IMR-90 (cell line): ENCODE measurements around the gene SPECC1L. TPM values are rescaled to one million over a fixed set of nuclear protein-coding genes. Genes with fewer than 3 reads are reported as not detected.
A peak's percentile ranks its signal among the peaks of the same experiment; 100 is the strongest.

ENCODE experiments used
- ATAC-seq: fragments of 200-7000 bp; cut with Tn5 transposase; 2 replicates; pipeline ENCODE4 v1.9.1; 2020; ENCODE audit warnings: low read depth, mild to moderate bottlenecking, moderate library complexity
- BruUV-seq: library from RNA; stranded (reverse); fragments of 400-500 nt; replicated peaks from 2 replicates; lab custom pipeline; 2021; lab: Mats Ljungman, UMichigan
- CTCF ChIA-PET: fragments of 300-600 bp; formaldehyde crosslinking; extraction: SDS; loops from one replicate; lab custom pipeline; 2021; ENCODE audit warnings: antibody characterized with exemption; lab: Yijun Ruan, JAX
- POLR2A ChIA-PET: fragments of 300-600 bp; sonication (Branson Sonifier 250); formaldehyde crosslinking; loops from one replicate; lab custom pipeline; 2022; ENCODE audit warnings: antibody characterized with exemption; ENCODE audit not compliant: unreplicated experiment; lab: Charles Lee
- DNase-seq: peaks from one replicate; pipeline ENCODE4 v3.0.0; 2013
- H2AFZ ChIP-seq: replicated peaks from 2 replicates; pipeline ENCODE3; 2013; ENCODE audit warnings: low read length, mild to moderate bottlenecking; ENCODE audit not compliant: poor library complexity
- H2AK5ac ChIP-seq: 2 replicates; pipeline ENCODE4 v1.6.1; 2013; ENCODE audit warnings: low read depth, low read length, inconsistent platforms
- H2AK9ac ChIP-seq: replicated peaks from 2 replicates; pipeline ENCODE3; 2013; ENCODE audit warnings: mild to moderate bottlenecking, low read depth, low read length, moderate library complexity; ENCODE audit not compliant: poor library complexity
- H2BK120ac ChIP-seq: 2 replicates; pipeline ENCODE4 v1.6.1; 2013; ENCODE audit warnings: low read depth, low read length, inconsistent platforms
- H2BK15ac ChIP-seq: 3 replicates; pipeline ENCODE4 v1.6.1; 2013; ENCODE audit warnings: low read depth, low read length, inconsistent platforms
- H2BK20ac ChIP-seq: 2 replicates; pipeline ENCODE4 v1.6.1; 2013; ENCODE audit warnings: low read depth, mild to moderate bottlenecking, inconsistent platforms, low read length, moderate library complexity
- H2BK5ac ChIP-seq: 2 replicates; pipeline ENCODE4 v1.6.1; 2013; ENCODE audit warnings: mild to moderate bottlenecking, low read depth, low read length, inconsistent platforms; ENCODE audit not compliant: poor library complexity, severe bottlenecking
- H3K14ac ChIP-seq: replicated peaks from 2 replicates; pipeline ENCODE4 v1.6.1; 2013; ENCODE audit warnings: low read depth, low read length, inconsistent platforms
- H3K18ac ChIP-seq: 2 replicates; pipeline ENCODE4 v1.6.1; 2013; ENCODE audit warnings: low read depth, low read length, control low read depth
- H3K23ac ChIP-seq: 2 replicates; pipeline ENCODE4 v1.6.1; 2013; ENCODE audit warnings: low read depth, low read length, inconsistent platforms
- H3K27ac ChIP-seq: 2 replicates; pipeline ENCODE4 v1.5.1; 2013; ENCODE audit warnings: mild to moderate bottlenecking, control low read depth, low read length; ENCODE audit not compliant: insufficient read depth
- H3K27me3 ChIP-seq: 2 replicates; pipeline ENCODE4 v1.6.1; 2013; ENCODE audit warnings: low read length; ENCODE audit not compliant: control insufficient read depth, insufficient read depth
- H3K36me3 ChIP-seq: 2 replicates; pipeline ENCODE4 v1.6.1; 2013; ENCODE audit warnings: low read length, mixed read lengths; ENCODE audit not compliant: control insufficient read depth, insufficient read depth
- H3K4ac ChIP-seq: 2 replicates; pipeline ENCODE4 v1.6.1; 2013; ENCODE audit warnings: low read depth, low read length, inconsistent platforms
- H3K4me1 ChIP-seq: 2 replicates; pipeline ENCODE4 v1.6.1; 2013; ENCODE audit warnings: low read length, mixed read lengths; ENCODE audit not compliant: control insufficient read depth, insufficient read depth
- H3K4me2 ChIP-seq: 2 replicates; pipeline ENCODE4 v1.6.1; 2013; ENCODE audit warnings: low read depth, mild to moderate bottlenecking, control low read depth, low read length, moderate library complexity
- H3K4me3 ChIP-seq: 2 replicates; pipeline ENCODE4 v1.5.1; 2013; ENCODE audit warnings: low read depth, mild to moderate bottlenecking, control low read depth, low read length, moderate library complexity; ENCODE audit not compliant: insufficient read depth
- H3K56ac ChIP-seq: 2 replicates; pipeline ENCODE4 v1.6.1; 2013; ENCODE audit warnings: low read length, inconsistent platforms; ENCODE audit not compliant: insufficient read depth; ENCODE audit errors: extremely low read depth
- H3K79me1 ChIP-seq, 2 experiments: 2 replicates each; pipeline ENCODE4 v1.6.1; 2013; ENCODE audit warnings: low read length in 2 of 2, inconsistent platforms in 1 of 2, low read depth in 1 of 2
- H3K9ac ChIP-seq: 2 replicates; pipeline ENCODE4 v1.6.1; 2013; ENCODE audit warnings: low read depth, low read length, control low read depth
- H3K9me1 ChIP-seq: 2 replicates; pipeline ENCODE4 v1.6.1; 2013; ENCODE audit warnings: low read length, inconsistent platforms; ENCODE audit not compliant: insufficient read depth
- H3K9me3 ChIP-seq: 2 replicates; pipeline ENCODE4 v1.6.1; 2013; ENCODE audit warnings: low read length; ENCODE audit not compliant: control insufficient read depth, insufficient read depth
- H4K20me1 ChIP-seq: 2 replicates; pipeline ENCODE4 v1.6.1; 2013; ENCODE audit warnings: low read length, inconsistent platforms; ENCODE audit not compliant: insufficient read depth
- H4K5ac ChIP-seq: 2 replicates; pipeline ENCODE4 v1.6.1; 2013; ENCODE audit warnings: mild to moderate bottlenecking, low read depth, low read length, control low read depth
- H4K8ac ChIP-seq, 2 experiments: 2 replicates each; pipeline ENCODE4 v1.6.1; 2013; ENCODE audit warnings: low read depth in 2 of 2, low read length in 2 of 2, control low read depth in 1 of 2, inconsistent platforms in 1 of 2
- H4K91ac ChIP-seq: 2 replicates; pipeline ENCODE4 v1.6.1; 2013; ENCODE audit warnings: low read depth, low read length, inconsistent platforms; ENCODE audit not compliant: insufficient read depth
- MAZ ChIP-seq: IDR thresholded peaks from 2 replicates; pipeline ENCODE4 v1.6.1; 2012; ENCODE audit warnings: low read depth, mild to moderate bottlenecking, low read length, improper control_type of control experiment, moderate library complexity, borderline replicate concordance
- MXI1 ChIP-seq: IDR thresholded peaks from 2 replicates; pipeline ENCODE4 v1.6.1; 2012; ENCODE audit warnings: low read depth, mild to moderate bottlenecking, low read length, moderate library complexity, borderline replicate concordance
- POLR2A ChIP-seq: IDR thresholded peaks from 2 replicates; pipeline ENCODE4 v1.6.1; 2012; ENCODE audit warnings: mild to moderate bottlenecking, low read depth, low read length
- WGBS, 2 experiments: methylation state at CpG; one replicate each; pipeline versions ENCODE4 v1.1.5 to v1.1.7; 2013; ENCODE audit warnings: missing lambda C conversion rate in 2 of 2; ENCODE audit not compliant: insufficient read length in 1 of 2; ENCODE audit errors: extremely low coverage in 2 of 2; 5-methylcytosine and 5-hydroxymethylcytosine counted together
- dilution Hi-C: fragments of 300-500 bp; cut with HindIII; formaldehyde crosslinking; loops from one replicate; pipeline ENCODE4 v1.14.3; 2018; ENCODE audit warnings: low sequenced_read_pairs; ENCODE audit not compliant: unreplicated experiment
- in situ Hi-C: fragments of 300-500 bp; cut with MboI; formaldehyde crosslinking; loops from 3 replicates; pipeline ENCODE4 v1.14.3; 2019; ENCODE audit warnings: low sequenced_read_pairs, inconsistent platforms, mixed read lengths
- intact Hi-C: fragments of 100-400 bp; cut with micrococcal nuclease; formaldehyde crosslinking; loops from 2 replicates; pipeline ENCODE4 v1.10.0; 2022
- polyA plus RNA-seq, 3 experiments: library from polyadenylated mRNA; depleted of rRNA; stranded (reverse); fragments of >200 nt; gene quantifications; 2 replicates each; pipeline ENCODE4 v1.2.3, GENCODE V29; 2012; ENCODE audit warnings: low replicate concordance in 1 of 3
- total RNA-seq: library from RNA; depleted of rRNA; stranded (reverse); fragments of >200 nt; gene quantifications from 2 replicates; pipeline ENCODE4 v1.2.3, GENCODE V29; 2012

Gene SPECC1L
- total and polyA plus RNA-seq, 2 of the 4 experiments (the other 2 are of a cell fraction): 18.7 to 44.1 TPM

- POLR2A ChIA-PET: no interaction called here
- CTCF ChIA-PET: no interaction called here
- H3K9me1 ChIP-seq: peaks cover 2% of the 10 kb centered on the region
- no peak overlapping the region for H3K18ac ChIP-seq
- WGBS, 2 experiments: 100% methylated on average over 4 of the region's 12 CpGs; no CpG with 5 or more reads in 1 of the 2 experiments
- in situ Hi-C loops: no loop called here
- H4K91ac ChIP-seq: no peak overlapping the region
- H3K4me3 ChIP-seq: no peak overlapping the region
- H4K5ac ChIP-seq: no peak overlapping the region
- H2AK5ac ChIP-seq: no peak overlapping the region; the same call in 1 of the 2 replicates
- no peak overlapping the region for H2BK5ac ChIP-seq
- no peaks in the 10 kb centered on the region for H3K79me1 ChIP-seq
- no peak overlapping the region for H3K4ac ChIP-seq
- no peak overlapping the region for H2BK15ac ChIP-seq
- no peak overlapping the region for H3K23ac ChIP-seq
- no peak overlapping the region for H3K9ac ChIP-seq
- H4K8ac ChIP-seq: no peak overlapping the region
- H3K9me3 ChIP-seq: no peaks in the 10 kb centered on the region
- peak overlapping the region; percentile 89 for H2AK9ac ChIP-seq
- peak overlapping the region; percentile 73 for H2AFZ ChIP-seq
- no TSS peak for BruUV-seq
- peaks cover 2% of the 10 kb centered on the region; the same call in 1 of the 2 replicates for H3K27me3 ChIP-seq
- H3K36me3 ChIP-seq: no peaks in the 10 kb centered on the region
- H3K14ac ChIP-seq: 0 out of 2 replicates have a peak overlapping the region, but pooled peaks have one; percentile 46
- H3K4me1 ChIP-seq: peaks cover 12% of the 10 kb centered on the region
- no peak overlapping the region for H2BK120ac ChIP-seq
- no peak overlapping the region for H2BK20ac ChIP-seq
- no peak for TF ChIP-seq MAZ
- no peak for TF ChIP-seq POLR2A
- no peak for TF ChIP-seq MXI1
- no peak overlapping the region for H3K56ac ChIP-seq
- H3K4me2 ChIP-seq: no peak overlapping the region
- ATAC-seq (peak; percentile 12; the same call in 1 of the 2 replicates), DNase-seq (peak; percentile 73)
- H4K20me1 ChIP-seq: no peaks in the 10 kb centered on the region; the same call in 1 of the 2 replicates
- no peak overlapping the region for H3K27ac ChIP-seq
- intact Hi-C loops: no loop called here
- dilution Hi-C loops: no loop called here
These were observed 163.3 kb downstream of the SPECC1L start for GRCh38 chr22:24433828-24434470.
